GM12873 (cell line): ENCODE measurements around the gene EDNRA.

Experiments
- CTCF ChIP-seq: IDR thresholded peaks from 2 replicates; pipeline ENCODE4 v1.5.1; 2012; ENCODE audit warnings: low read depth, mild to moderate bottlenecking, moderate library complexity, low read length, control low read depth; ENCODE audit not compliant: insufficient read depth; ENCODE audit errors: missing control alignments

The EDNRA gene

GRCh38 chr4:147528054-147528453 lies 47.2 kb downstream of the EDNRA start:
- no peak for TF ChIP-seq CTCF

GRCh38 chr4:147530134-147530533 lies 49.2 kb downstream of the EDNRA start:
- no peak for TF ChIP-seq CTCF

GRCh38 chr4:147530723-147531122 lies 49.8 kb downstream of the EDNRA start:
- no peak for TF ChIP-seq CTCF

GRCh38 chr4:147532896-147533295 lies 52.0 kb downstream of the EDNRA start:
- TF ChIP-seq CTCF = no peak

- no peak for TF ChIP-seq CTCF
Observed at GRCh38 chr4:147533331-147533730, 52.4 kb downstream of the EDNRA start.

- no peak for TF ChIP-seq CTCF
Observed at GRCh38 chr4:147535124-147535523, 54.2 kb downstream of the EDNRA start.

GRCh38 chr4:147538711-147539110 lies 57.8 kb downstream of the EDNRA start:
- no peak for TF ChIP-seq CTCF
